ENCODE measurements around the gene PLEKHG4. TPM values are rescaled to one million over a fixed set of nuclear protein-coding genes. Genes with fewer than 3 reads are reported as not detected.

Gene PLEKHG4
- polyA plus RNA-seq, 1 of the 3 experiments (the other 2 are of a cell fraction) = 65.5 TPM

DNA sequence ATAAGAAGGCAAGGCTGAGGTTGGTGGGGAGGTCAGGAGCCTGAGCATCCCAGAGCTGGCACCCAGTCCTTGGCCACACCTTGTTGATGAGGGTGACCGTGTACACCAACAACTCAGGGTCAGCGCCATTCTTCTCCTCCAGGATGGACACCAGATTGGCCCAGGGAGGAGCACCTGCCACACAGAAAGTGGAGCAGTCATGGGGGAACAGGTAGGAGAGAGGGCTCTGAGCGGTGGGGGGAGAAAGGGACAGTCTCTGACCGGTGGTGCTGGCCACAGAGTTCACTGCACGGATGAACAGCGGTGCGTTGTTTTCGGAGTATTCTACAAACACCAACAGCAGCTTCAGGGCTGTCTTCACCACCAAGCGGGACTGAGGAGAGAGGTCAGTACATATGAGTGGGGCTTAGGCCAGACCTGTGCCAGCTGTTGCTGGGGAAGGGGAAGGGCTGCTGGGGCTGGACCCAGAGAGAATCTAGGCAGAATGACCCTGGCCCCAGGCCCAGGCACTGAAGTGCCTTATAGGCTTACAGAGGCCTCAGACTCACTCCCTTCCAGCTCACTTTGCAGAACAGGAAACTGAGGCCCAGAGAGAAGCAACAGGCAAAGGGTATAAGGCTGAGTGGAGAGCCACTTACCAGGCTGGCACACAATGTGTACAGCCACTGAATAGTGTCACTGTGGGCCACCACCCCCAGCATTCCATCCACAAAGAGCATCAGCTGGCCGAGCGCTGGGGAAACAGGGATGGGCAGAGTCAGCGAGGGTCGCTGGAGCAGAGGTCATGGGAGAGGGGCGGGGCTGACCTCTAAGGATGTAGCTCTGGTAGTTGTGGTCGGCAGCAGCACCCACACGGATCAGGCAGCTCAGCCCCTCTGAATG lies 41.7 kb upstream of the PLEKHG4 start:
- no peaks in the 10 kb centered on the region for H4K20me1 ChIP-seq (ENCODE audit: insufficient read depth)
- peaks cover 49% of the 10 kb centered on the region for H3F3A ChIP-seq (replicated peaks; ENCODE audit: insufficient read depth)
- no peak overlapping the region for H3K27ac ChIP-seq (ENCODE audit: low read depth in 2 of 2, low read length in 1 of 2)
- H3K4me1 ChIP-seq (ENCODE audit: control insufficient read depth in 1 of 2, insufficient read depth in 2 of 2, low read depth in 1 of 2, low read length in 1 of 2) = peaks cover 10 to 26% of the 10 kb centered on the region in 2 experiments; a peak in 3 of 4 replicates
- TF ChIP-seq TAF1 (IDR thresholded peaks at IDR 0.05; ENCODE audit: borderline replicate concordance, low read depth, low read length) (no peak), FOXM1 (IDR thresholded peaks at IDR 0.05; ENCODE audit: low read depth) (no peak), TEAD4 (IDR thresholded peaks at IDR 0.05; ENCODE audit: borderline replicate concordance, insufficient read depth) (no peak), JUND (IDR thresholded peaks at IDR 0.05) (no peak), SMC3 (IDR thresholded peaks at IDR 0.05; ENCODE audit: low read depth, low read length) (no peak), MEF2A (IDR thresholded peaks at IDR 0.05; ENCODE audit: borderline replicate concordance, low read depth) (no peak)
- TF ChIP-seq, protein P1, sequence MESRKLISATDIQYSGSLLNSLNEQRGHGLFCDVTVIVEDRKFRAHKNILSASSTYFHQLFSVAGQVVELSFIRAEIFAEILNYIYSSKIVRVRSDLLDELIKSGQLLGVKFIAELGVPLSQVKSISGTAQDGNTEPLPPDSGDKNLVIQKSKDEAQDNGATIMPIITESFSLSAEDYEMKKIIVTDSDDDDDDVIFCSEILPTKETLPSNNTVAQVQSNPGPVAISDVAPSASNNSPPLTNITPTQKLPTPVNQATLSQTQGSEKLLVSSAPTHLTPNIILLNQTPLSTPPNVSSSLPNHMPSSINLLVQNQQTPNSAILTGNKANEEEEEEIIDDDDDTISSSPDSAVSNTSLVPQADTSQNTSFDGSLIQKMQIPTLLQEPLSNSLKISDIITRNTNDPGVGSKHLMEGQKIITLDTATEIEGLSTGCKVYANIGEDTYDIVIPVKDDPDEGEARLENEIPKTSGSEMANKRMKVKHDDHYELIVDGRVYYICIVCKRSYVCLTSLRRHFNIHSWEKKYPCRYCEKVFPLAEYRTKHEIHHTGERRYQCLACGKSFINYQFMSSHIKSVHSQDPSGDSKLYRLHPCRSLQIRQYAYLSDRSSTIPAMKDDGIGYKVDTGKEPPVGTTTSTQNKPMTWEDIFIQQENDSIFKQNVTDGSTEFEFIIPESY (IDR thresholded peaks at IDR 0.05; ENCODE audit: borderline replicate concordance, low read depth) = no peak
- H3K36me3 ChIP-seq (replicated peaks in 1 of 2; ENCODE audit: control insufficient read depth in 1 of 2, insufficient read depth in 2 of 2, low read length in 1 of 2) = peaks cover 49 to 51% of the 10 kb centered on the region in 2 experiments
- CTCF ChIA-PET = interaction anchor here (1.3 to 1.9 kb wide), 2 partner anchors 9 to 10 kb away, joined by 3 to 7 read pairs; partner anchors contain the start of gene TMEM208
- no peaks in the 10 kb centered on the region for H3K9me2 ChIP-seq
- no peak for DNase-seq
- POLR2A ChIA-PET = interaction anchor here (1.3 to 1.7 kb wide), 2 partner anchors 10 to 64 kb away, joined by 4 to 6 read pairs; partner anchors contain the start of gene TMEM208
- H3K27me3 ChIP-seq (ENCODE audit: insufficient read depth) = no peaks in the 10 kb centered on the region
- H3K9me3 ChIP-seq = no peaks in the 10 kb centered on the region
- no peak overlapping the region for H2AFZ ChIP-seq (ENCODE audit: low read depth)
- WGBS (ENCODE audit: low lambda C conversion rate) = 88% methylated on average over 15 of the region's 16 CpGs
- H3K9ac ChIP-seq = no peak overlapping the region
- H3K79me2 ChIP-seq (ENCODE audit: insufficient read depth) = peaks cover 38% of the 10 kb centered on the region
- H3K4me3 ChIP-seq (ENCODE audit: low read depth in 2 of 2, low read length in 1 of 2) = no peak overlapping the region
- H3K4me2 ChIP-seq = no peak overlapping the region

- H3K9ac ChIP-seq = no peak overlapping the region
- no peak for DNase-seq
- no peaks in the 10 kb centered on the region for H3K27me3 ChIP-seq (ENCODE audit: insufficient read depth)
- POLR2A ChIA-PET = interaction anchor here (1.3 to 1.7 kb wide), 2 partner anchors 11 to 64 kb away, joined by 4 to 6 read pairs; partner anchors contain the start of gene TMEM208
- no peaks in the 10 kb centered on the region for H4K20me1 ChIP-seq (ENCODE audit: insufficient read depth)
- CTCF ChIA-PET = interaction anchor here (1.3 to 1.9 kb wide), 2 partner anchors 8 to 11 kb away, joined by 3 to 7 read pairs; partner anchors contain the start of gene TMEM208
- H3K27ac ChIP-seq (ENCODE audit: low read depth in 2 of 2, low read length in 1 of 2) = no peak overlapping the region
- no peaks in the 10 kb centered on the region for H3K9me3 ChIP-seq
- no peaks in the 10 kb centered on the region for H3K9me2 ChIP-seq
- H3K4me2 ChIP-seq = no peak overlapping the region
- peaks cover 10 to 28% of the 10 kb centered on the region in 2 experiments; a peak in 3 of 4 replicates for H3K4me1 ChIP-seq (ENCODE audit: control insufficient read depth in 1 of 2, insufficient read depth in 2 of 2, low read depth in 1 of 2, low read length in 1 of 2)
- 100% methylated on average over 3 of the region's 3 CpGs for WGBS (ENCODE audit: low lambda C conversion rate)
- H2AFZ ChIP-seq (ENCODE audit: low read depth) = no peak overlapping the region
- H3K36me3 ChIP-seq (replicated peaks in 1 of 2; ENCODE audit: control insufficient read depth in 1 of 2, insufficient read depth in 2 of 2, low read length in 1 of 2) = peaks cover 45 to 48% of the 10 kb centered on the region in 2 experiments
- peaks cover 50% of the 10 kb centered on the region for H3F3A ChIP-seq (replicated peaks; ENCODE audit: insufficient read depth)
- no peak for TF ChIP-seq YY1 (IDR thresholded peaks at IDR 0.05; ENCODE audit: low read depth)
- TF ChIP-seq RAD21 (IDR thresholded peaks at IDR 0.05; ENCODE audit: low read length) = no peak
- no peak for TF ChIP-seq TAF1 (IDR thresholded peaks at IDR 0.05; ENCODE audit: borderline replicate concordance, low read depth, low read length)
- no peak for TF ChIP-seq FOSL2 (IDR thresholded peaks at IDR 0.05; ENCODE audit: borderline replicate concordance, low read depth)
- no peak for TF ChIP-seq GABPA (IDR thresholded peaks at IDR 0.05; ENCODE audit: low read depth)
- TF ChIP-seq FOXJ3 (CRISPR knock-in tag; IDR thresholded peaks at IDR 0.05) = no peak
- TF ChIP-seq TEAD4 (IDR thresholded peaks at IDR 0.05; ENCODE audit: borderline replicate concordance, insufficient read depth) = no peak
- no peak overlapping the region for H3K4me3 ChIP-seq (ENCODE audit: low read depth in 2 of 2, low read length in 1 of 2)
- peaks cover 37% of the 10 kb centered on the region for H3K79me2 ChIP-seq (ENCODE audit: insufficient read depth)
Observed at GRCh38 chr16:67238278-67238575, 41.1 kb upstream of the PLEKHG4 start.

Measured in SK-N-SH (cell line).